Peyer's patch (tissue), 4 donors: ENCODE results near the gene RBP3. TPM values are rescaled to one million over a fixed set of nuclear protein-coding genes. Genes with fewer than 3 reads are reported as not detected.
A peak's percentile ranks its signal among the peaks of the same experiment; 100 is the strongest.

Experiments
- DNase-seq, 3 donors: peaks; one replicate each; pipeline ENCODE4 v3.0.0-alpha.2; 2017 to 2019
- H3K27ac ChIP-seq, 4 donors: fragments of 200-600 bp; sonication (generic); one replicate each; pipeline ENCODE4 v1.5.1; 2016 to 2019
- H3K27me3 ChIP-seq, 2 donors: fragments of 200-600 bp; sonication (generic); one replicate each; pipeline ENCODE4 v1.5.1; 2019
- H3K36me3 ChIP-seq, 3 donors: fragments of 200-600 bp; sonication (generic); one replicate each; pipeline ENCODE4 v1.5.1; 2016 to 2019
- H3K4me1 ChIP-seq, 4 donors: fragments of 200-600 bp; sonication (generic); one replicate each; pipeline ENCODE4 v1.5.1; 2016 to 2019
- H3K4me3 ChIP-seq, 4 donors: fragments of 200-600 bp; sonication (generic); 1 replicate in 3 of 4; 2 replicates in 1 of 4; pipeline ENCODE4 v1.5.1; 2016 to 2019; ENCODE audit warnings: mild to moderate bottlenecking in 1 of 4
- H3K9me3 ChIP-seq, 4 donors: fragments of 200-600 bp; sonication (generic); one replicate each; pipeline ENCODE4 v1.5.1; 2016 to 2019; ENCODE audit warnings: mild to moderate bottlenecking in 1 of 4
- POLR2A ChIP-seq, 2 donors: fragments of 450-650 bp; IDR thresholded peaks; one replicate each; pipeline ENCODE4 v1.5.1; 2017; ENCODE audit warnings: antibody characterized with exemption in 2 of 2, mild to moderate bottlenecking in 2 of 2, moderate library complexity in 2 of 2
- total RNA-seq, 4 donors: library from RNA; depleted of rRNA; stranded (reverse); fragments of >200 nt; gene quantifications; one replicate each; pipeline ENCODE4 v1.1.0, GENCODE V29; 2016
- TF ChIP-seq, protein P1 (sequence below), 6 experiments: fragments of 450-650 bp in 4 of 6; fragments of 200-600 bp in 2 of 6; sonication (generic) in 1 of 6; IDR thresholded peaks; one replicate each; pipeline ENCODE4 v1.5.1; 2017 to 2019; ENCODE audit warnings: antibody characterized with exemption in 6 of 6, mild to moderate bottlenecking in 3 of 6, moderate library complexity in 1 of 6

RBP3 gene
- total RNA-seq, 4 donors from 2014 or later: not detected

DNA sequence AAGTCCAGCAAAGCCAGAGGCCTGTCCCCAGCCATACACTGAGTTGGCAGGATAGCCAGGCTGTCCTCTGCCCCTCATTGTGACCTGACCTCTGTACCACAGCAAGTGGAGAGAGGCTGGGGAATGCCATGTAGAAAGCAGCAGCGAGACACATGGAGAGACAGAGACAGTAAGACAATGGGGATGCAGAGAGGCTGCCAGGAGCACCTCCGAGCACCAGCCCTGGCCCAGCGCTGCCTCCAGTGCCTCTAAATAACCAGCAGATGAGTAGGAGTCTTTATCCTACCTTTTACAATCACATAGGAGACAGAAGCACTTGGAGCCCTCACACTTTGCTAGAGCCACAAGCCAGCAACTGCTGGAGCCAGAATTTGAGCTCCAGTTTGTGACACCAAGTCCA is 17.8 kb upstream of the RBP3 start:
- peak overlapping the region in 2 of 4 donors; percentile 65 to 83 for H3K27ac ChIP-seq
- no peak for DNase-seq
- TF ChIP-seq POLR2A (IDR thresholded peaks at IDR 0.05): no peak
- TF ChIP-seq, protein P1, sequence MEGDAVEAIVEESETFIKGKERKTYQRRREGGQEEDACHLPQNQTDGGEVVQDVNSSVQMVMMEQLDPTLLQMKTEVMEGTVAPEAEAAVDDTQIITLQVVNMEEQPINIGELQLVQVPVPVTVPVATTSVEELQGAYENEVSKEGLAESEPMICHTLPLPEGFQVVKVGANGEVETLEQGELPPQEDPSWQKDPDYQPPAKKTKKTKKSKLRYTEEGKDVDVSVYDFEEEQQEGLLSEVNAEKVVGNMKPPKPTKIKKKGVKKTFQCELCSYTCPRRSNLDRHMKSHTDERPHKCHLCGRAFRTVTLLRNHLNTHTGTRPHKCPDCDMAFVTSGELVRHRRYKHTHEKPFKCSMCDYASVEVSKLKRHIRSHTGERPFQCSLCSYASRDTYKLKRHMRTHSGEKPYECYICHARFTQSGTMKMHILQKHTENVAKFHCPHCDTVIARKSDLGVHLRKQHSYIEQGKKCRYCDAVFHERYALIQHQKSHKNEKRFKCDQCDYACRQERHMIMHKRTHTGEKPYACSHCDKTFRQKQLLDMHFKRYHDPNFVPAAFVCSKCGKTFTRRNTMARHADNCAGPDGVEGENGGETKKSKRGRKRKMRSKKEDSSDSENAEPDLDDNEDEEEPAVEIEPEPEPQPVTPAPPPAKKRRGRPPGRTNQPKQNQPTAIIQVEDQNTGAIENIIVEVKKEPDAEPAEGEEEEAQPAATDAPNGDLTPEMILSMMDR (IDR thresholded peaks at IDR 0.05): no peak

DNA sequence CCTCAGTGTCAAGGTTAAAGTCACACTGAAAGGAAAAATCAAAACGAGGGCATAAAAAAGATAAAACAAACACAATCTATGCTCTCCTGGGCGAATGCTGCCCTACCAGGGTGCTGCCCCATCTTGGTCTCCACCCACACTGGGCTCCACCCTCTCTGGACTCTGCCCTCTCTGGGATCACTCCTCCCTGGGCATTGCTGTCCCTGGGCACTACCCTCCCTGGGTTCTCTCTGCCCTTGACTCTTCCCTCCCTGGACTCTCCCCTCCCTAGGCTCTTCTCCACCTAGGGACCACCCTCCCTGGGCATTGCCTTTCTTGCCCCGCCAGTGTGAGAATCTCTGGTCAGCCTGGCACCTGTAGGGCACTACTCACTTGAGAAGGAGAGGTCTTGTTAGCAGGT is 17.4 kb upstream of the RBP3 start:
- H3K4me3 ChIP-seq: no peak overlapping the region
- no peaks in the 10 kb centered on the region for H3K27me3 ChIP-seq
- H3K27ac ChIP-seq: peak overlapping the region in 2 of 4 donors; percentile 65 to 83
- DNase-seq: peak in 2 of 3 donors; percentile 90 to 91
- no peaks in the 10 kb centered on the region for H3K36me3 ChIP-seq
- H3K4me1 ChIP-seq: peaks cover 0 to 20% (median 0%) of the 10 kb centered on the region in 4 donors
- no peaks in the 10 kb centered on the region for H3K9me3 ChIP-seq
- TF ChIP-seq, protein P1 (IDR thresholded peaks at IDR 0.05): no peak
- TF ChIP-seq POLR2A (IDR thresholded peaks at IDR 0.05): peak in 1 of 2 donors; percentile 8

More for the DNA sequence above, 17.8 kb upstream of the RBP3 start:
- Histone ChIP-seq H3K4me1 (peaks cover 0 to 20% (median 0%) of the 10 kb centered on the region in 4 donors), H3K27me3 (no peaks in the 10 kb centered on the region), H3K4me3 (no peak overlapping the region), H3K9me3 (no peaks in the 10 kb centered on the region), H3K36me3 (no peaks in the 10 kb centered on the region)

DNA sequence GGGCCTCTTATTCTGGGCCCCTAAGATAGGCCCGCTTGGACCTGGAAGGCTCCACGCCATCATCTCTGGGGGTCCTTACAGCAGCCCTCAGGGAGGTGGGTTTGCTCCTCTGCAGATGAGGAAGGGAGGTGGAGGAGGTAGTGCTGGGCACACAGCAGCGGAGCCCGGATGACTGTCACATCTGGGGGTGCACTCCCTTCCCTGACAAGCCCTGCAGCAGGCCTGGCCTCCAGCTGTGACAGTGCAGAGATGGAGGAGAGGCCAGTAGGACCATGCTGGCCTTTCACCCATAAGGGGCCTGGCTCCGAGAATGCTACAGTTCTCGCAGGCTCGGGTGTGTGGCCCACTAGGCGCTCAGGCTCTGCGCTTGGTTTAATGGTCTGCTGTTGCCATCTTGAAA is 16.7 kb upstream of the RBP3 start:
- Histone ChIP-seq H3K27me3 (no peaks in the 10 kb centered on the region), H3K27ac (peak overlapping the region in 1 of 4 donors; percentile 65), H3K4me3 (no peak overlapping the region), H3K9me3 (no peaks in the 10 kb centered on the region), H3K36me3 (no peaks in the 10 kb centered on the region), H3K4me1 (peaks cover 0 to 20% (median 0%) of the 10 kb centered on the region in 4 donors)
- no peak for TF ChIP-seq POLR2A (IDR thresholded peaks at IDR 0.05)
- TF ChIP-seq, protein P1 (IDR thresholded peaks at IDR 0.05): no peak
- DNase-seq: no peak

DNA sequence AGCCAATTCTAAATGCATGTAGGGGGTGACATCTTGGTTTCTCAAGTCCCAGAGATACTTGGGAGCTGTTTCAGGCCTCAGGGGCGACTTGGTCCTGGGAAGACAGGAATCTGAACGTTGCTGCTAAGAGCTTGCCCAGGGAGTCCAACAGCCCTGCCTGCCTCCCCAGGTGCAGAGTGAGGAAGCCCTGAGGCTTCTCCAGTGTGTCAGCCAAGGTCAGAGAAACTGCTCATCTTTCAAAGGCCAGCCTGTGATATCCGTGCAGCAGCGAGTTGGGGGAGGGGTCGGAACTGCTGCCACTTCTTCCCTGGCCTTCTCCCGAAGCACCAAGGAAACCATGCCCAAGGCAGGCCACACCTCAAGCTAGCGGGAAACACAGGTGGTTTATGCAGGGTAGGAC is 16.2 kb upstream of the RBP3 start:
- no peak for DNase-seq
- Histone ChIP-seq H3K27me3 (no peaks in the 10 kb centered on the region), H3K4me1 (peaks cover 0 to 20% (median 0%) of the 10 kb centered on the region in 4 donors), H3K27ac (no peak overlapping the region), H3K4me3 (no peak overlapping the region), H3K9me3 (no peaks in the 10 kb centered on the region), H3K36me3 (no peaks in the 10 kb centered on the region)
- TF ChIP-seq, protein P1 (IDR thresholded peaks at IDR 0.05): no peak
- TF ChIP-seq POLR2A (IDR thresholded peaks at IDR 0.05): no peak

DNA sequence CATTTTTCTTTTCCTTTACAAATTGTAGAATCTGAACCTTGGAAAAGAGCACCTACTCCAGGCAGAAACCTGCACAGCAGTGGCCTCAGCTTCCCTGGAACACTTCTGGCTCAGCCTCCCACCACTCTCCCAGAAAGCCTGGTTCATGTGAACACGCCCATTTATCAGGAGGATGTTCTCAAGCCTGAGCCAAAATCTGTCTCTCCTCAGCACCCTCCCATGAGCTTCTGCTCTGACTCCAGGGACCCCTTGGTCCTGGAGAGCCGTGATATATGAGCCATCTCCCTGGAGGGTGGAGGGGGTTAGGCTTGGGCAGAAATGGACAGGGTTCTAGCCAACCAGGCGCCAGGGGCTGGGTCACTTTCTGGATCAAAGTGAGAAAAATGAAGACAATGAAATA is 15.8 kb upstream of the RBP3 start:
- H3K4me1 ChIP-seq: peaks cover 0 to 20% (median 0%) of the 10 kb centered on the region in 4 donors
- no peaks in the 10 kb centered on the region for H3K9me3 ChIP-seq
- H3K36me3 ChIP-seq: no peaks in the 10 kb centered on the region
- no peak overlapping the region for H3K27ac ChIP-seq
- H3K27me3 ChIP-seq: no peaks in the 10 kb centered on the region
- TF ChIP-seq, protein P1 (IDR thresholded peaks at IDR 0.05): no peak
- no peak for TF ChIP-seq POLR2A (IDR thresholded peaks at IDR 0.05)
- H3K4me3 ChIP-seq: no peak overlapping the region
- no peak for DNase-seq

DNA sequence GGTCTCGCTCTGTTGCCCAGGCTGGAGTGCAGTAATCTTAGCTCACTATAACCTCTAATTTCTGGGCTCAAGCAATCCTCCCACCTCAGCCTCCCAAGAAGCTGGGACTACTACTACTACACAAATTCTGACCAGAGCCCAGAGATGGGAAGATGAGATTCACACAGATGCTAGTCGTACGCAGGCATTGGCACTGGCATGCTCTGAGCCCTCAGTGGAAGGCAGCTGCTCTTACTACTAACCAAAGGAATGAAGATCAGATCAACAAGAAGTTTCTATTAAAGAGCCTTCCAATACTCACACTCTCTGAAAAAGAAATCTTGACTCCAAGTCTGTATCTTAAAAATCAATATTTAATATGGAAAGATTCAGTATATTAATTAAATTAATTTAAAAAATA is 15.2 kb upstream of the RBP3 start:
- no peaks in the 10 kb centered on the region for H3K27me3 ChIP-seq
- TF ChIP-seq POLR2A (IDR thresholded peaks at IDR 0.05): no peak
- TF ChIP-seq, protein P1 (IDR thresholded peaks at IDR 0.05): no peak
- DNase-seq: no peak

More for the DNA sequence above, 15.2 kb upstream of the RBP3 start:
- no peaks in the 10 kb centered on the region for H3K9me3 ChIP-seq
- no peak overlapping the region for H3K4me3 ChIP-seq
- H3K36me3 ChIP-seq: no peaks in the 10 kb centered on the region
- H3K4me1 ChIP-seq: peaks cover 0 to 20% (median 0%) of the 10 kb centered on the region in 4 donors
- H3K27ac ChIP-seq: no peak overlapping the region
